Kidney (tissue), 14 donors: ENCODE measurements around the gene SH3PXD2A. TPM values are rescaled to one million over a fixed set of nuclear protein-coding genes. Genes with fewer than 3 reads are reported as not detected.

ENCODE experiments used
- DNase-seq, 5 donors: peaks; one replicate each; pipeline ENCODE4 v3.0.0-alpha.2; 2013 to 2020
- FAIRE-seq: peaks from 2 replicates; lab custom pipeline; 2012; peaks lifted over from hg19 to GRCh38; lab: Jason Lieb, UNC
- H3K27ac ChIP-seq, 2 donors: one replicate each; pipeline ENCODE4 v1.7.0; 2013; ENCODE audit warnings: low read depth in 2 of 2, low read length in 2 of 2, inconsistent platforms in 1 of 2
- H3K27me3 ChIP-seq: one replicate; pipeline ENCODE4 v1.7.1; 2013; ENCODE audit warnings: low read length, inconsistent platforms; ENCODE audit not compliant: control insufficient read depth, insufficient read depth
- H3K36me3 ChIP-seq, 3 donors: one replicate each; pipeline versions ENCODE4 v1.7.0 to v1.7.1; 2013; ENCODE audit warnings: low read length in 3 of 3, control low read depth in 1 of 3, inconsistent platforms in 1 of 3; ENCODE audit not compliant: insufficient read depth in 3 of 3, control insufficient read depth in 2 of 3
- H3K4me1 ChIP-seq, 3 donors: one replicate each; pipeline versions ENCODE4 v1.7.0 to v1.7.1; 2013; ENCODE audit warnings: low read length in 3 of 3, inconsistent platforms in 1 of 3, low read depth in 1 of 3; ENCODE audit not compliant: control insufficient read depth in 2 of 3, insufficient read depth in 2 of 3
- H3K4me3 ChIP-seq, 3 donors: one replicate each; pipeline versions ENCODE4 v1.7.0 to v1.8.1; 2013; ENCODE audit warnings: low read length in 3 of 3, control low read depth in 1 of 3, inconsistent platforms in 1 of 3
- H3K9ac ChIP-seq, 3 donors: one replicate each; pipeline versions ENCODE4 v1.7.0 to v1.7.1; 2013; ENCODE audit warnings: low read length in 3 of 3, control low read depth in 1 of 3, inconsistent platforms in 1 of 3
- H3K9me3 ChIP-seq, 3 donors: one replicate each; pipeline versions ENCODE4 v1.7.0 to v1.7.1; 2013; ENCODE audit warnings: low read length in 3 of 3, control low read depth in 1 of 3, inconsistent platforms in 1 of 3; ENCODE audit not compliant: control insufficient read depth in 2 of 3, insufficient read depth in 1 of 3
- intact Hi-C: fragments of 100-400 bp; cut with DNase I; formaldehyde crosslinking; loops from one replicate; pipeline ENCODE4 v1.11.1; 2022
- polyA plus RNA-seq: library from polyadenylated mRNA; stranded (reverse); fragments of 350-450 nt; fragmentation: Illumina TruSeq; extraction: RNeasy Lipid Tissue Mini Kit (QIAGEN cat#74804); gene quantifications from one replicate; pipeline ENCODE4 v1.2.3, GENCODE V29; 2014; ENCODE audit warnings: low read depth, low replicate concordance; ENCODE audit not compliant: insufficient read depth
- total RNA-seq: library from RNA; stranded (reverse); fragmentation: NEBNext Ultra II Directional; extraction: Animal tissue kit (Norgen Biotek cat#: 25700); gene quantifications from one replicate; pipeline ENCODE4 v1.2.1, GENCODE V29; 2021
- TF ChIP-seq, protein P1 (sequence below): IDR thresholded peaks from 3 replicates; pipeline ENCODE4 v1.5.1; 2012; ENCODE audit warnings: mild to moderate bottlenecking, moderate library complexity, borderline replicate concordance; ENCODE audit not compliant: insufficient read depth; ENCODE audit errors: extremely low read depth
- donor health status: control.
- donor health status: control.
- donor health status: control.
- donor health status: control.
- donor health status: control.
- donor health status: DM: yes; HTN: yes; CAD: no.
- donor health status: Normal renal cell carcinoma (clear cell type).

Gene SH3PXD2A
- total and polyA plus RNA-seq, 2 donors from 2014 or later: 2.4 to 20.1 TPM

DNA sequence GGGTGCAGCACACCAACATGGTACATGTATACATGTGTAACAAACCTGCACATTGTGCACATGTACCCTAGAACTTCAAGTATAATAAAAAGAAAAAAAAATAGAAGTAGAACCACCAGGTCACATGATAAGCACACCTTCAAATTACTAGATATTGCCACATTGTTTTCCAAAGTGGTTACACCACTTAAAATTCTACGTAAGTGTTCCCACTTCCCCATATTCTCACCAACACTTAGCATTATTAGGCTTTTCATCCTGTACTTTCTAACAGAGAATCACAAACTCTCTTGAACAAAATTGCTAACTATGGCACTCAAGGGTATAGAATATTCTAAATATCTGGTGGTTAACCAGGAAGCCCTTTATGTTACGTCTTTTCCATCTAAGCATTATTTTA, 22.6 kb downstream of the SH3PXD2A start:
- Histone ChIP-seq H3K4me3 (no peak overlapping the region), H3K27ac (no peak overlapping the region), H3K9ac (no peak overlapping the region), H3K4me1 (peaks cover 0 to 8% (median 5%) of the 10 kb centered on the region in 3 donors), H3K36me3 (no peaks in the 10 kb centered on the region), H3K27me3 (no peaks in the 10 kb centered on the region), H3K9me3 (no peaks in the 10 kb centered on the region)
- FAIRE-seq: no peak
- no peak for DNase-seq
- TF ChIP-seq, protein P1, sequence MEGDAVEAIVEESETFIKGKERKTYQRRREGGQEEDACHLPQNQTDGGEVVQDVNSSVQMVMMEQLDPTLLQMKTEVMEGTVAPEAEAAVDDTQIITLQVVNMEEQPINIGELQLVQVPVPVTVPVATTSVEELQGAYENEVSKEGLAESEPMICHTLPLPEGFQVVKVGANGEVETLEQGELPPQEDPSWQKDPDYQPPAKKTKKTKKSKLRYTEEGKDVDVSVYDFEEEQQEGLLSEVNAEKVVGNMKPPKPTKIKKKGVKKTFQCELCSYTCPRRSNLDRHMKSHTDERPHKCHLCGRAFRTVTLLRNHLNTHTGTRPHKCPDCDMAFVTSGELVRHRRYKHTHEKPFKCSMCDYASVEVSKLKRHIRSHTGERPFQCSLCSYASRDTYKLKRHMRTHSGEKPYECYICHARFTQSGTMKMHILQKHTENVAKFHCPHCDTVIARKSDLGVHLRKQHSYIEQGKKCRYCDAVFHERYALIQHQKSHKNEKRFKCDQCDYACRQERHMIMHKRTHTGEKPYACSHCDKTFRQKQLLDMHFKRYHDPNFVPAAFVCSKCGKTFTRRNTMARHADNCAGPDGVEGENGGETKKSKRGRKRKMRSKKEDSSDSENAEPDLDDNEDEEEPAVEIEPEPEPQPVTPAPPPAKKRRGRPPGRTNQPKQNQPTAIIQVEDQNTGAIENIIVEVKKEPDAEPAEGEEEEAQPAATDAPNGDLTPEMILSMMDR: no peak
- intact Hi-C loops: no loop called here

DNA sequence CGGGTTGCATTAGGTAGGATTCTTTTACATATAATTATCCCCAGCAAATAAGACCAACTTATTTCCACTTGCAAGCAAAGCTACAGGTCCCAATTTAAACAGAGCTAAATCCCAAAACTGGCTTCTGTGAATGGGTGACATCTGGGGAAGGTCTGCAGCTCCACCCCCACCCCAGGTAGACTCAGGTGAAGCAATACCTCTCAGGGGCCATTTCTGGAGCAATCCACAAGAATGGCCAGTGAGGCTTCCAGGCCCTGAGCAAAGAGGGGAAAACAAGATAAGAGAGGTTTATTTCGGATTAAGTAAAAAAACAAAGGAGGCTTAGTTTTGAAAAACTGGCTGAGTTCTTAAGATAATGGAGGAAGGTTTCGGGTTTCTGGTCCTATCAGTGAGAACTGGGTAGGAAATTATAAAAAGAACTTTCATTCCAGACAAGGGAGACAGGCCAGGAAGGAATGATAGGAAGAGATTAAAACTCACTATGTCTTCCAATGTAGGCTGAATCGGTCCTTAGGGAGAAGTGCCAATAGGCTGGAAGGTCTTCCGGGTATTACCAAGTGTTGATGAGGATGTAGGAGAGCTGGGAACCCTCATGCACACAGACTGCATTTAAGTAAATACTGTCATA, 25.4 kb downstream of the SH3PXD2A start:
- H3K4me3 ChIP-seq: no peak overlapping the region
- DNase-seq (no peak), FAIRE-seq (no peak)
- H3K4me1 ChIP-seq: peaks cover 0 to 8% (median 4%) of the 10 kb centered on the region in 3 donors
- TF ChIP-seq, protein P1: no peak
- H3K36me3 ChIP-seq: no peaks in the 10 kb centered on the region
- intact Hi-C loops: no loop called here
- H3K9me3 ChIP-seq: no peaks in the 10 kb centered on the region
- H3K27me3 ChIP-seq: no peaks in the 10 kb centered on the region
- no peak overlapping the region for H3K9ac ChIP-seq
- H3K27ac ChIP-seq: no peak overlapping the region

DNA sequence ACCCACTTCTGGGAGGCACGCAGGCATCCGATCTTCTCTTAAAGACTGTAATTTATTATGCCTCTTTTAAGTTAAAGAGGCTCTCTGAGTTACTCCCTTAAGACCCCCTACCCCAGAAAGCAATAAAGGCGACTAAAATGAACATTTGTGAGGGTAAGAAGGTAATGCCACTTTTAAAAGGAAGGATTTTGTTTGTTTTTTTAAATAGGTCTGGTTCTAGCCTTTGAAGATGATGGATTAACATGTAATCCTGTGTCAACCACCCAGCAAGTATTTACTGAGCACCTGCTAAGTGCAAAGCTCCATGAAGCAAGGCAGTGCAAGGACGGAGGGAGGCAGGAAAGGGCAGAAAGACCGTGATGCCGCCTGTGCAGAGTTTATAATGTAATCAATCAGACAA, 26.1 kb downstream of the SH3PXD2A start:
- DNase-seq: peak in 1 of 5 donors; percentile 49
- Histone ChIP-seq H3K27me3 (no peaks in the 10 kb centered on the region), H3K4me1 (peaks cover 0 to 9% (median 0%) of the 10 kb centered on the region in 3 donors), H3K9ac (no peak overlapping the region), H3K27ac (no peak overlapping the region), H3K9me3 (no peaks in the 10 kb centered on the region), H3K4me3 (no peak overlapping the region), H3K36me3 (no peaks in the 10 kb centered on the region)
- no peak for FAIRE-seq
- TF ChIP-seq, protein P1: no peak
- intact Hi-C loops: no loop called here
